OCI-LY7 (cell line): ENCODE data around the gene B3GALNT2.

Source experiments
- CTCF ChIP-seq: fragments of 200-600 bp; sonication (generic); conservative IDR thresholded peaks from 2 replicates; pipeline ENCODE4 v1.5.1; 2014; ENCODE audit warnings: mild to moderate bottlenecking, antibody characterized with exemption, low read length, moderate library complexity, mixed read lengths
- EZH2phosphoT487 ChIP-seq: fragments of 200-600 bp; sonication (generic); IDR thresholded peaks from 2 replicates; pipeline ENCODE4 v1.6.1; 2018; ENCODE audit warnings: low read depth, borderline replicate concordance, mild to moderate bottlenecking, mixed run types, antibody characterized with exemption, low read length, moderate library complexity, mixed read lengths

- no peak for TF ChIP-seq CTCF
- TF ChIP-seq EZH2phosphoT487, result no peak
Measured at GRCh38 chr1:235470741-235471439, 33.4 kb downstream of the B3GALNT2 start.
